LNCaP clone FGC (cell line): ENCODE data around the gene GRB10.

Source experiments
- DNase-seq: peaks from one replicate; pipeline ENCODE4 v3.0.0-alpha.2; 2011; ENCODE audit warnings: low read depth
- H3K4me3 ChIP-seq: 2 replicates; pipeline ENCODE4 v1.5.1; 2011; ENCODE audit warnings: mild to moderate bottlenecking, low read depth, low read length, control low read depth
- CTCF ChIP-seq: IDR thresholded peaks from 2 replicates; pipeline ENCODE4 v1.5.1; 2012; ENCODE audit warnings: mild to moderate bottlenecking; ENCODE audit not compliant: control insufficient read depth, insufficient read depth; ENCODE audit errors: extremely low read depth

GRB10 gene

GRCh38 chr7:50663396-50664102 is 119.1 kb downstream of the GRB10 start:
- no peak for TF ChIP-seq CTCF
- H3K4me3 ChIP-seq = no peak overlapping the region
- no peak for DNase-seq

DNA sequence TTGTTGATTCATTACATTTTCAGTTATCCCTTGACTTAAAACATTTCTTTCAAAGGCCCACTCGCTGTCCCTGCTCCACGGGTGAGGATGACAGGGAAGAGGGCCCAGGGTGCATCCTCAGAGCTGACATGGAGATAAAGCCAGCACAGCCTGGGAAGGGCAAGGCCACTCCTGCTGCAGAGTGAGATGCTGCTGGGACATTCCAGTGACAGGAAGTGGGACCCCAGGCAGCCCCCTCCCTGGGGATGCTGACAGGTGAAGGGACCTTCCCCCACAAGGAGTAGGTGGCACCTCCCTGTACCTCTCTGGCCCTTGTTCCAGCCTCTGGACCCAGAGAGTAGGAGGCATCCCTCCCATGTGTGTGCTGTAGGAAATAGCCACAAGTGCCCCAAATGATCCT is 119.7 kb downstream of the GRB10 start:
- DNase-seq = no peak
- no peak overlapping the region for H3K4me3 ChIP-seq
- no peak for TF ChIP-seq CTCF

DNA sequence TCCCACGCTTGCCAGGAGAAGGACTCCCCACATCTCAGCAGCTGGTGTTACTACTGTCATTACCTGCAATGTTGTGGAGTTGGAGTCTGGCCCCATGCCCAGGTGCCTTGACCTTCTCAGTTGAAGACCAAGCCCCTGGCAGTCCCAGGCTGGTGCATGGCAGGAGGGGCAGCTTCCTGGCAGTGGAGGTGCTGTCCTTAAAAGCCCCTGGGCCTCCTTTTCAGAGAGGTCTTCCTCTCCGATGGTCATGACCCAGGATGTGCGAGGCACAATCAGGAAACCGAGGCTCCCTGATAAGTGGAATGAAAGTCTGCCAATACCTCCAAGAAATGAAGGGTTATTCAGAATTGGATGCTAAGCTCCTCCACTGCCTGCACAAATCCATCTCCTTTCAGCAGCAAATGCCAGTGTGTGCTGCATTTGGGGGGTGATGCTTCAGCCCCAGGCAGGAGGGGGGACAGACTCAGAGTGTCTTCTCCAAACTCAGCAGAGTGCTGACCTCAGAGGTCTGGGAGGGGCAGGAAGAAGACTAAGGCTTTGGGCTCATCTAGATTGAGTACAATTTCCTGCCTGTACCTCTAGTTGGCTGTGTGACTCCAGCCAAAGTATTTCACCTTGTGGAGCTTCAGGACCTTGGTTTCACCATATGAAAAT is 120.5 kb downstream of the GRB10 start:
- no peak for DNase-seq
- no peak for TF ChIP-seq CTCF
- no peak overlapping the region for H3K4me3 ChIP-seq

DNA sequence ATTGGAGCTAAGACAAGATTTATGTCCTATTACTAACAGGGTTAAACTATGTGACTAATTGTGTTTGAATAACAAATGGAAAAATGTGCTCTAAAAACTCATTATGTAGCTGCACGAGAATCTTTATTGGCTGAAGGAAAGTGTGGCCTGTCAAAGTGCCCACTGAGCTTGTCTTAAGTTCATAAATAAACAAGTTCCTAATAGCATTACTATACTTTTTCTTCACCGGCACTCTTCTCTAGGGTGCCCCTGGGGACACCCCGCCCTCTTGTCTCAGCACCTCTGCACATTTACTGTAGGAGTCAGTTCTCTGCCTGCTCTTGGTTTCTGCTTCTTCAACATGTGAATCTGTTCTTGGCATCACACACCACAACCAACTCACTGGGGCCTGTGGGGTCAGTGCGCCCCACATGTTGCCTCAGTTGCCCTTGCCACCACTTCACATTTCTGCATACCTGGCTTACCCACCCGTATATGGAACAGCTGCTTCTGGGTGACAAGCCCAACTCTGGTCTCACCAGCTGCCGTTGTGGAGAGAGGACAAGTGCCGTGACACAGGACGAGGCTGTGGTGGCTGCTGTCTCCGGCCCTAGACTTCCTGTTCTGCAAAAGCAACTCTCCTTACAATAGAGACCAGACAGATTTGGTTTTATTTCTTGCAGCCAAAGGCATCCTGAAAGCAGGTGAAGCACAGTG is 121.2 kb downstream of the GRB10 start:
- DNase-seq = no peak
- no peak overlapping the region for H3K4me3 ChIP-seq
- TF ChIP-seq CTCF = no peak

DNA sequence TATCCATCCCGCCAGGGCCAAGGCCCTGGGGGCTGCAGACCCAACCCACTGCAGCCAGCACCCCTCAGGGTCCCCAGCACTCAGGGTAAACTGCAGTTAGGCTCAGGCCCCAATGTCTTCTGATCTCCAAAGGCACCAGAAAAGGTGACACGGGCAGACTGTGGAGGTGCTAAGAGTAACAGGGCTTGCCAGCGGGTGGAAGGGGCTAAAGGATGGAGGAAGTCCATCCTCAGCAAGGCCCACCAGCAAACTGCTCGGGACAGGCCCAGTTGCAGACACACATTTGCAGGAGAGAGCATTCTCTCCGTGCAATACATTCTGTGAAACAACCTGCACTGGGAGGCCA is 121.9 kb downstream of the GRB10 start:
- no peak for DNase-seq
- TF ChIP-seq CTCF = no peak
- no peak overlapping the region for H3K4me3 ChIP-seq

DNA sequence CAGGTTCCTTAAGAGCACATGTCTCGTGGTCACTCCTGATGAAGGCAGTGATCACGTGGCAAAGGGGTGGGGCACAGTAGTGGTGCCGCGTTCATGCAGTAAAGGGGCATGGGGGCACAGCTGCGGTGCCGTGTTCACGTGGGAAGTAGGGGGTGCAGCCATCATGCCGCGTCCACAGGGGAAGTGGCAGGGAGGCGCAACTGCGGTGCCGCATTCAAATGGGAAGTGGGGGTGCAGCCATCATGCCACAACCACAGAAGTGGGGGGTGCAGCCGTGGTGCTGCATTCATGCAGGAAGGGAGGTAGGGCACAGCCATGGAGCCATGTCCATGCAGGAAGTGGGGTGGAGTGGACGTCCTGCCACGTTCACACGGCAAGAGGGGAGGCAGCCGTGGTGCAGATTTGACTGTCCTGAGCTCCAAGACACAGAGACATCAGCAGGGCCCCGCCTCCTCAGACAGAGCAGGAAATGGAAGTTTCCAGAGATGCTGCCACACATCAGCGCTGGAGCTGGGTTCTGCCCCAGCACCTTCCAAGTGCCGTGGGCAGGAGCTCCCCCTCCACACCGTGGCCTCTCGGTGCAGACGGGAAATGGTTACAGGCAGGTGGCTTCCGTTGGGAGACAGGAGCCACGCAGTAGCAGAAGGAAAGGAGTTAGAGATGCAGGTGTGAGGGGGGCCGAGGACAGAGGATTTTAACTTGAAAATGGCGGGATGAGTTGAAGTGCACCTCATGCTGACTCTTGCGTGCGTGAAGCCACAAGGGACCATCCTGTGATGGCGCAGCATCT is 122.5 kb downstream of the GRB10 start:
- H3K4me3 ChIP-seq = no peak overlapping the region
- DNase-seq = no peak
- TF ChIP-seq CTCF = no peak
